ENCODE results near the gene ZNF516. TPM values are rescaled to one million over a fixed set of nuclear protein-coding genes. Genes with fewer than 3 reads are reported as not detected.

The ZNF516 gene
- total RNA-seq, 1 experiment from 2014 or later = 25.5 TPM

- Mint-ChIP-seq H3K27me3 (ENCODE audit: insufficient read depth, unreplicated experiment) (no peaks in the 10 kb centered on the region), H3K27ac (ENCODE audit: unreplicated experiment) (no peak overlapping the region), H3K4me3 (ENCODE audit: unreplicated experiment) (no peak overlapping the region), H3K9me3 (ENCODE audit: unreplicated experiment) (no peaks in the 10 kb centered on the region), H3K4me1 (ENCODE audit: low read depth, unreplicated experiment) (no peaks in the 10 kb centered on the region), H3K36me3 (ENCODE audit: insufficient read depth, unreplicated experiment) (no peaks in the 10 kb centered on the region)
- no peak for DNase-seq
- Histone ChIP-seq H3K4me3 (ENCODE audit: low read depth, low read length) (no peak overlapping the region), H3K36me3 (ENCODE audit: control insufficient read depth, insufficient read depth, low read length) (no peaks in the 10 kb centered on the region), H3K27me3 (replicated peaks; ENCODE audit: control insufficient read depth, insufficient read depth, low read length) (no peaks in the 10 kb centered on the region), H3K9me3 (no peaks in the 10 kb centered on the region), H3K4me1 (no peaks in the 10 kb centered on the region)
- TF ChIP-seq CTCF (IDR thresholded peaks at IDR 0.05; ENCODE audit: insufficient read depth in 1 of 2, low read depth in 1 of 2, low read length in 1 of 2, severe bottlenecking in 1 of 2, unreplicated experiment in 1 of 2) = no peak
- POLR2A ChIA-PET = no interaction called here
- BruUV-seq (replicated peaks) = no TSS peak
- intact Hi-C loops (cut with micrococcal nuclease; ENCODE audit: unreplicated experiment) = no loop called here
- CTCF ChIA-PET = no interaction called here
These were observed 181.0 kb downstream of the ZNF516 start for GRCh38 chr18:76314015-76314414.

Measured in Caco-2 (cell line).